ENCODE data around the gene TUBB. TPM values are rescaled to one million over a fixed set of nuclear protein-coding genes. Genes with fewer than 3 reads are reported as not detected.

TUBB gene
- total and polyA plus RNA-seq, 9 of the 15 experiments (the other 6 are each of a cell fraction or from before 2014, with no cell fraction given) = 971 to 2,870 (median 1,478) TPM

- TF ChIP-seq TFE3 (CRISPR knock-in tag; IDR thresholded peaks at IDR 0.05) = no peak
- no peak for TF ChIP-seq CCAR2 (IDR thresholded peaks at IDR 0.05; ENCODE audit: low read depth, low read length)
- no peak for TF ChIP-seq POU5F1 (IDR thresholded peaks at IDR 0.05; ENCODE audit: borderline replicate concordance, low read depth, low read length, partially characterized antibody)
- TF ChIP-seq TCF15 (CRISPR knock-in tag; IDR thresholded peaks at IDR 0.05) = no peak
- TF ChIP-seq ELK1 (CRISPR knock-in tag; IDR thresholded peaks at IDR 0.05) = no peak
Observed at GRCh38 chr6:30769853-30770524, 49.8 kb downstream of the TUBB start (continued).

GRCh38 chr6:30770592-30770991 is 50.4 kb downstream of the TUBB start:
- H3K9ac ChIP-seq (ENCODE audit: insufficient read depth in 1 of 2, low read depth in 2 of 2, low read length in 2 of 2) = no peak overlapping the region
- peak overlapping the region; percentile 92; the same call in 1 of the 3 replicates for H3K27ac ChIP-seq (ENCODE audit: extremely low read depth, low read depth, low read length)
- FAIRE-seq (no peak), ATAC-seq (no peak), DNase-seq (ENCODE audit: extremely low read depth in 1 of 4, low spot score in 3 of 4) (no peak)
- no peak overlapping the region for H3K4me3 ChIP-seq
- H2AFZ ChIP-seq (ENCODE audit: low read depth, low read length) = peak overlapping the region; percentile 89
- no peak overlapping the region for H3K4me2 ChIP-seq (ENCODE audit: insufficient read depth, low read length)
- WGBS (ENCODE audit: insufficient coverage, low coverage, missing lambda C conversion rate) = 35% methylated on average over 3 of the region's 3 CpGs
- BruUV-seq (replicated peaks) = no TSS peak
- H3K36me3 ChIP-seq (ENCODE audit: control insufficient read depth, insufficient read depth, low read length) = no peaks in the 10 kb centered on the region
- ChIA-PET POLR2A (interaction anchor here (1.1 to 3.3 kb wide), 5 partner anchors 11 to 157 kb away, joined by 3 to 12 read pairs (median 6); partner anchors contain the start of gene IER3), CTCF (ENCODE audit: low intra/inter-chr PET ratio) (no interaction called here)
- intact Hi-C loops (cut with micrococcal nuclease) (no loop called here), in situ Hi-C loops (cut with MboI) (no loop called here)
- H3K9me1 ChIP-seq (ENCODE audit: control insufficient read depth, insufficient read depth, low read length) = no peaks in the 10 kb centered on the region
- no peaks in the 10 kb centered on the region for H3K9me3 ChIP-seq (replicated peaks; ENCODE audit: control insufficient read depth, insufficient read depth, low read depth, low read length)
- peaks cover 36 to 48% of the 10 kb centered on the region in 2 experiments for H3K4me1 ChIP-seq (replicated peaks in 1 of 2; ENCODE audit: control insufficient read depth in 2 of 2, insufficient read depth in 2 of 2, low read length in 2 of 2)
- no peaks in the 10 kb centered on the region; a peak in 1 of 5 replicates for H3K27me3 ChIP-seq (ENCODE audit: control insufficient read depth in 2 of 2, insufficient read depth in 2 of 2, low read length in 2 of 2)
- H3K79me2 ChIP-seq (ENCODE audit: control insufficient read depth, insufficient read depth, low read length) = no peaks in the 10 kb centered on the region
- no peaks in the 10 kb centered on the region for H4K20me1 ChIP-seq (replicated peaks; ENCODE audit: control insufficient read depth, insufficient read depth, low read length)
- TF ChIP-seq ZNF175 (CRISPR knock-in tag; IDR thresholded peaks at IDR 0.05; ENCODE audit: low read depth) = peak; percentile 45; the same call in 1 of the 2 replicates
- TF ChIP-seq SMAD3 (CRISPR knock-in tag; conservative IDR thresholded peaks at IDR 0.05) = 0 out of 2 replicates have a peak, but pooled peaks have one; percentile 20
- 0 out of 2 replicates have a peak, but pooled peaks have one; percentile 11 for TF ChIP-seq GMEB1 (CRISPR knock-in tag; IDR thresholded peaks at IDR 0.05)
- 0 out of 2 replicates have a peak, but pooled peaks have one; percentile 19 for TF ChIP-seq KLF6 (CRISPR knock-in tag; IDR thresholded peaks at IDR 0.05; ENCODE audit: borderline replicate concordance)
- no peak for TF ChIP-seq ID3 (CRISPR knock-in tag; IDR thresholded peaks at IDR 0.05)
- no peak for TF ChIP-seq ID3 (tag; IDR thresholded peaks at IDR 0.05)
- no peak for TF ChIP-seq SIN3A (IDR thresholded peaks at IDR 0.05; ENCODE audit: borderline replicate concordance in 2 of 2, control insufficient read depth in 1 of 2, low read depth in 2 of 2, low read length in 2 of 2)
- no peak for TF ChIP-seq ZNF696 (CRISPR knock-in tag; conservative IDR thresholded peaks at IDR 0.05)

Measured in K562 (cell line).